Vagina (tissue), 2 donors: ENCODE measurements around the gene PPP2R3A. TPM values are rescaled to one million over a fixed set of nuclear protein-coding genes. Genes with fewer than 3 reads are reported as not detected.
"Not testable (repeated sequence)": the region's sequence is repeated elsewhere in the genome, so short reads cannot be mapped to it uniquely, and the experiment has no call there.

Experiments
- DNase-seq, 2 donors: peaks; one replicate each; pipeline ENCODE4 v3.0.0-alpha.2; 2017; ENCODE audit errors: extremely low spot score in 2 of 2
- H3K27ac ChIP-seq: fragments of 200-600 bp; sonication (generic); one replicate; pipeline ENCODE4 v1.5.1; 2019
- H3K27me3 ChIP-seq: fragments of 200-600 bp; sonication (generic); one replicate; pipeline ENCODE4 v1.5.1; 2019
- H3K36me3 ChIP-seq, 2 donors: fragments of 200-600 bp; sonication (generic); one replicate each; pipeline ENCODE4 v1.5.1; 2017 to 2019
- H3K4me1 ChIP-seq: fragments of 200-600 bp; sonication (generic); one replicate; pipeline ENCODE4 v1.5.1; 2019
- H3K4me3 ChIP-seq, 2 donors: fragments of 200-600 bp; sonication (generic); 1 replicate in 1 of 2; 2 replicates in 1 of 2; pipeline ENCODE4 v1.5.1; 2016 to 2019
- H3K9me3 ChIP-seq: fragments of 200-600 bp; sonication (generic); one replicate; pipeline ENCODE4 v1.5.1; 2019
- POLR2A ChIP-seq, 2 donors: fragments of 450-650 bp; IDR thresholded peaks; one replicate each; pipeline ENCODE4 v1.6.1; 2017; ENCODE audit warnings: antibody characterized with exemption in 2 of 2, mild to moderate bottlenecking in 2 of 2, moderate library complexity in 2 of 2
- POLR2AphosphoS5 ChIP-seq, 2 donors: sonication (generic); formaldehyde crosslinking; IDR thresholded peaks; one replicate each; pipeline ENCODE4 v1.9.0; 2017; ENCODE audit warnings: antibody characterized with exemption in 2 of 2, mild to moderate bottlenecking in 2 of 2, low read depth in 1 of 2; ENCODE audit not compliant: insufficient read depth in 1 of 2
- intact Hi-C: fragments of 100-400 bp; cut with DNase I; formaldehyde crosslinking; loops from one replicate; pipeline ENCODE4 v1.15.1; 2023
- total RNA-seq: library from RNA; depleted of rRNA; stranded (reverse); fragments of >200 nt; gene quantifications from one replicate; pipeline ENCODE4 v1.2.3, GENCODE V29; 2016
- TF ChIP-seq, protein P1 (sequence below), 3 experiments: fragments of 450-650 bp in 2 of 3; fragments of 200-600 bp in 1 of 3; sonication (generic) in 1 of 3; IDR thresholded peaks; one replicate each; pipeline ENCODE4 v1.5.1; 2017 to 2019; ENCODE audit warnings: antibody characterized with exemption in 3 of 3, mild to moderate bottlenecking in 2 of 3, moderate library complexity in 2 of 3

Gene PPP2R3A
- total RNA-seq, 1 donor from 2014 or later, result 15.5 TPM

DNA sequence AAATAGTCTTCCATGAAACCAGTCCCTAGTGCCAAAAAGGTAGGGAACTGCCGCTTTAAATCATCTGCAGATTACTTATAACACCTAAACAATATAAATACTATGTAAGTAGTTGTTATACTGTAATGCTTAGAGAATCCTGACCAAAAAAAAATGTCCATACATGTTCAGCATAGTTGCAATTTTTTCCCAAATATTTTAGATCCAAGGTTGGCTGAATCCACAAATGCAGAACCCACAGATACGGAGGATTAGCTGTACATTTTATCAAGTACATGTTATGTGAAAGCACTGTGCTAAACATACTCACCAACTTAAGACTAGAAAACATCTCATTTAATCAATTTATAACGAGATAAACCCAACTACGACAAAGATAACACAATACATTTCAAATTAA, 221.3 kb downstream of the PPP2R3A start:
- H3K4me3 ChIP-seq, result no peak overlapping the region
- H3K4me1 ChIP-seq, result peaks cover 94% of the 10 kb centered on the region
- intact Hi-C loops, result no loop called here
- no peak overlapping the region for H3K27ac ChIP-seq
- H3K9me3 ChIP-seq, result no peaks in the 10 kb centered on the region
- no peak for DNase-seq
- no peaks in the 10 kb centered on the region for H3K27me3 ChIP-seq
- no peak for TF ChIP-seq POLR2A (IDR thresholded peaks at IDR 0.05)
- TF ChIP-seq, protein P1, sequence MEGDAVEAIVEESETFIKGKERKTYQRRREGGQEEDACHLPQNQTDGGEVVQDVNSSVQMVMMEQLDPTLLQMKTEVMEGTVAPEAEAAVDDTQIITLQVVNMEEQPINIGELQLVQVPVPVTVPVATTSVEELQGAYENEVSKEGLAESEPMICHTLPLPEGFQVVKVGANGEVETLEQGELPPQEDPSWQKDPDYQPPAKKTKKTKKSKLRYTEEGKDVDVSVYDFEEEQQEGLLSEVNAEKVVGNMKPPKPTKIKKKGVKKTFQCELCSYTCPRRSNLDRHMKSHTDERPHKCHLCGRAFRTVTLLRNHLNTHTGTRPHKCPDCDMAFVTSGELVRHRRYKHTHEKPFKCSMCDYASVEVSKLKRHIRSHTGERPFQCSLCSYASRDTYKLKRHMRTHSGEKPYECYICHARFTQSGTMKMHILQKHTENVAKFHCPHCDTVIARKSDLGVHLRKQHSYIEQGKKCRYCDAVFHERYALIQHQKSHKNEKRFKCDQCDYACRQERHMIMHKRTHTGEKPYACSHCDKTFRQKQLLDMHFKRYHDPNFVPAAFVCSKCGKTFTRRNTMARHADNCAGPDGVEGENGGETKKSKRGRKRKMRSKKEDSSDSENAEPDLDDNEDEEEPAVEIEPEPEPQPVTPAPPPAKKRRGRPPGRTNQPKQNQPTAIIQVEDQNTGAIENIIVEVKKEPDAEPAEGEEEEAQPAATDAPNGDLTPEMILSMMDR (IDR thresholded peaks at IDR 0.05), result no peak
- TF ChIP-seq POLR2AphosphoS5 (IDR thresholded peaks at IDR 0.05; ENCODE audit: insufficient read depth in 1 of 2, low read depth in 1 of 2), result no peak
- H3K36me3 ChIP-seq, result no peaks in the 10 kb centered on the region

GRCh38 chr3:136187868-136188267, 222.3 kb downstream of the PPP2R3A start:
- DNase-seq, result no peak
- no peaks in the 10 kb centered on the region for H3K9me3 ChIP-seq
- no peaks in the 10 kb centered on the region for H3K36me3 ChIP-seq
- peaks cover 94% of the 10 kb centered on the region for H3K4me1 ChIP-seq
- no peak overlapping the region for H3K27ac ChIP-seq
- no peak overlapping the region for H3K4me3 ChIP-seq
- H3K27me3 ChIP-seq, result no peaks in the 10 kb centered on the region
- intact Hi-C loops, result no loop called here
- TF ChIP-seq, protein P1 (IDR thresholded peaks at IDR 0.05), result no peak
- TF ChIP-seq POLR2A (IDR thresholded peaks at IDR 0.05) (no peak), POLR2AphosphoS5 (IDR thresholded peaks at IDR 0.05; ENCODE audit: insufficient read depth in 1 of 2, low read depth in 1 of 2) (no peak)

GRCh38 chr3:136189043-136189442, 223.5 kb downstream of the PPP2R3A start:
- H3K27me3 ChIP-seq, result no peaks in the 10 kb centered on the region
- TF ChIP-seq, protein P1 (IDR thresholded peaks at IDR 0.05), result no peak
- H3K27ac ChIP-seq, result no peak overlapping the region
- H3K36me3 ChIP-seq, result no peaks in the 10 kb centered on the region
- peaks cover 88% of the 10 kb centered on the region for H3K4me1 ChIP-seq
- no peaks in the 10 kb centered on the region for H3K9me3 ChIP-seq
- H3K4me3 ChIP-seq, result no peak overlapping the region
- DNase-seq, result no peak
- intact Hi-C loops, result no loop called here

- H3K4me3 ChIP-seq, result no peak overlapping the region
- no peak for DNase-seq
- no peaks in the 10 kb centered on the region for H3K27me3 ChIP-seq
- H3K4me1 ChIP-seq, result peaks cover 78% of the 10 kb centered on the region
- intact Hi-C loops, result loop anchor here (10.0 kb wide), 1 partner anchor 225 kb away; the partner anchor contains the start of gene PPP2R3A
- TF ChIP-seq POLR2AphosphoS5 (IDR thresholded peaks at IDR 0.05; ENCODE audit: insufficient read depth in 1 of 2, low read depth in 1 of 2) (no peak), POLR2A (IDR thresholded peaks at IDR 0.05) (no peak)
- TF ChIP-seq, protein P1 (IDR thresholded peaks at IDR 0.05), result no peak
- no peaks in the 10 kb centered on the region for H3K9me3 ChIP-seq
- H3K27ac ChIP-seq, result no peak overlapping the region
- H3K36me3 ChIP-seq, result no peaks in the 10 kb centered on the region
Observed at GRCh38 chr3:136189859-136190617, 224.5 kb downstream of the PPP2R3A start.

- Histone ChIP-seq H3K27ac (peak overlapping the region; percentile 100), H3K4me1 (peaks cover 62% of the 10 kb centered on the region), H3K4me3 (peak overlapping the region; percentile 37 to 89)
- not testable (repeated sequence) for H3K9me3 ChIP-seq, DNase-seq, H3K27me3 ChIP-seq, H3K36me3 ChIP-seq
- intact Hi-C loops, result loop anchor here (10.0 kb wide), 1 partner anchor 227 kb away; the partner anchor contains the start of gene PPP2R3A
Observed at GRCh38 chr3:136192195-136192594, 226.7 kb downstream of the PPP2R3A start.
